H1 (cell line): ENCODE measurements around the gene LMO2. TPM values are rescaled to one million over a fixed set of nuclear protein-coding genes. Genes with fewer than 3 reads are reported as not detected.

Experiments used
- BCL11A ChIP-seq, 2 experiments: IDR thresholded peaks; one replicate each; pipeline ENCODE4 v1.6.1; 2011; ENCODE audit warnings: low read depth in 2 of 2, low read length in 2 of 2, mild to moderate bottlenecking in 2 of 2
- CTBP2 ChIP-seq: IDR thresholded peaks from 2 replicates; pipeline ENCODE4 v1.7.0; 2011; ENCODE audit warnings: borderline replicate concordance, mild to moderate bottlenecking, moderate library complexity, mixed read lengths, low read length; ENCODE audit not compliant: insufficient read depth, insufficient read length
- EZH2 ChIP-seq: fragments of 200-600 bp; sonication (generic); IDR thresholded peaks from 2 replicates; pipeline ENCODE4 v1.7.1; 2012; ENCODE audit warnings: low read depth, mild to moderate bottlenecking, moderate library complexity, low read length, inconsistent platforms; ENCODE audit not compliant: severe bottlenecking
- JUND ChIP-seq: IDR thresholded peaks from 2 replicates; pipeline ENCODE4 v1.6.1; 2011; ENCODE audit warnings: mild to moderate bottlenecking, improper control_type of control experiment, low read length
- RXRA ChIP-seq: IDR thresholded peaks from 2 replicates; pipeline ENCODE4 v1.6.1; 2011; ENCODE audit warnings: low read depth, mild to moderate bottlenecking, low read length, moderate library complexity; ENCODE audit not compliant: insufficient read depth
- TEAD4 ChIP-seq: IDR thresholded peaks from 2 replicates; pipeline ENCODE4 v1.6.1; 2012; ENCODE audit warnings: low read depth, low read length, inconsistent platforms, mixed read lengths
- polyA plus RNA-seq, 7 experiments: library from polyadenylated mRNA; depleted of rRNA in 3 of 7; stranded (reverse) in 5 of 7; unstranded in 2 of 7; fragments of >200 nt in 5 of 7; fragments of 200-250 nt in 2 of 7; gene quantifications; 1 replicate in 5 of 7; 2 replicates in 1 of 7; 4 replicates in 1 of 7; pipeline versions ENCODE4 v1.2.1 to v1.2.3, GENCODE V29; 2011 to 2013; ENCODE audit warnings: missing spikeins in 2 of 7, mixed read lengths in 2 of 7
- total RNA-seq: library from RNA; stranded (reverse); fragmentation: NEBNext Ultra II Directional; extraction: Animal tissue kit (Norgen Biotek cat#: 25700); gene quantifications from 2 replicates; pipeline ENCODE4 v1.2.1, GENCODE V29; 2021

The LMO2 gene
- total and polyA plus RNA-seq, 2 of the 8 experiments (the other 6 are each of a cell fraction or from before 2014, with no cell fraction given): 1.6 to 2.7 TPM

GRCh38 chr11:33847251-33847650 is 44.6 kb downstream of the LMO2 start (continued):
- no peak for TF ChIP-seq BCL11A (IDR thresholded peaks at IDR 0.05; ENCODE audit: low read depth in 2 of 2, low read length in 2 of 2)
- no peak for TF ChIP-seq EZH2
- no peak for TF ChIP-seq JUND
- TF ChIP-seq CTBP2: no peak
- no peak for TF ChIP-seq RXRA
- no peak for TF ChIP-seq TEAD4
